RCC 7860 (cell line): ENCODE measurements around the gene HOXB1.
"Not testable (repeated sequence)": the region's sequence is repeated elsewhere in the genome, so short reads cannot be mapped to it uniquely, and the experiment has no call there.

Experiments
- DNase-seq: peaks from one replicate; pipeline ENCODE4 v3.0.0-alpha.2; 2015; ENCODE audit warnings: low spot score
- FAIRE-seq: peaks from 2 replicates; lab custom pipeline; 2012; peaks lifted over from hg19 to GRCh38; lab: Jason Lieb, UNC

Gene HOXB1

DNA sequence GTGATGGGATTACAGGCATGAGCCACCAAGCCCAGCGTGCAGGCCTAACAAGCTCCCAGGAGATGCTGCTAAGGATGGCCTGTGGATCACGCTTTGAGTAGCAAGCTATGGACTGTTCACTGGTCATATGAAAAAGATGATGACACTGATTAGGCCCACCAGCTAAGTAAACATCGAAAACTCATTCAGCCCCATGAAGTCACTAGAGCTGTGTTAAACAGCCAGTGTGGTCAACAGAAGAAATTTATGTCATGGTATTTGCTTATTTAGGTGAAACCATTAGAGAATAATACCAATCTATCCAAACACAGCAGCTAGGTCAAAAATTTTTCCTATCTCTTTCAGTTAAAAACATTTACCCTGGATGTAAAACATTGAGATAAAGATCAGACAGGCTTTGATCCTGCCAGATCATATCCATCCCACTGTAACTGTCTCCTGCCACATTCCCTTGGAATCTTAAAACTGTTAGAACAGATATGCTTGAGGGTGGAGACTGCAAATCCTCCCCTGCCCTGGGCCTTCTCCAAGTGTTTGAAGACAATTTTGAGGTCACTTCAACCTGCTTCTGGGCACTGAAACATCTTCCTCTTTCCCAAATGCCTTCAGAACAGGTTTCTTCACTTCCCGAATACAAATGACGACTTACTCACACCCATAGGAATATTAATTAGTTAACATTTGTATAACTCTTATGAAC is 30.9 kb downstream of the HOXB1 start:
- FAIRE-seq = no peak
- DNase-seq = no peak

DNA sequence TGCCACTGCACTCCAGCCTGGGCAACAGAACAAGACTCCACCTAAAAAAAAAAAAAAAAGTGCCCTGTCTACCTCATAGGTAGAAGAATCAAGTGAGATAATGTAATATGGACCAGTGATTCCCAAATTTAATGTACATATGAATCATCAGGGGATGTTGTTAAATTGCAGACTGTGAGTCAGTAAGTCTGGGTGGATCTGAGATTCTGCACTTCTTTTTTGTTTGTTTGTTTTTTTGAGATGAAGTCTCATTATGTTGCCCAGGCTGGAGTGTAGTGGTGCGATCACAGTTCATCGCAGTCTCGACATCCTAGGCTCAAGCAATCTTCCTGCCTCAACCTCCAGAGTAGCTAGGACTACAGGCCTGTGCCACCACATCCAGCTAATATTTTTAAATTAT is 31.6 kb downstream of the HOXB1 start:
- no peak for FAIRE-seq
- DNase-seq = peak; percentile 47

DNA sequence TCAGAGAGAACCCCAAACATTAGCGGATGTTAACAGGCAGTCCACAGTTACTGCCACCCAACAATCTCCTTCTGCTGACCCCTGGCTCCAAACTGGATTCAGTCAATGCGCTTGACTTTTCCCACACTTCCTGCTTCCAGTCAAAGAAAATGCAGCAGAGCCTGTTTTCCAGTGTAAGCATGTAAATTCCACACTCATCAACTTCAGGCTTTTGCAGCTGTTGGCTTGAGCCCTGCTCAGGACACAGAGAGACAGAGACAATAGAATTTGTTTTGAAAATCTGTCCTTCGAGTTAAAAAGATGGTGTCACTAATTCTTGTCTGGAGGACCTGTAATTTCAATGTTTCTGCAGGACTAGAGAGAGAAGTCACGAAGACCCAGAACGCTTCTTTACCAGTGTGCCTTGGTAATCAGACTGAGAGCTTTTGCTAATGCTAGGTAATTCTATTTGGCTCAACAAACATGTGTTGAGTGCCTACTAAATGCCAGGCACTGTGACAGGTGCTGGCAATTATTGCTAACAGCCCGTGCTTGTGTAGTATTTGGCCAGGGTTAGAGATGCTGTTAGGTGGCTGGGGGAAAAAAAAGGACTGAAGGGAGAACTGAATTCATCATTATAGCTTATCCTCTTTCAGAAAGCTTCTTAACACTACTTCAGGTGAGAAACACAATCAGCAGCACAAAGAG is 32.5 kb downstream of the HOXB1 start:
- DNase-seq (no peak), FAIRE-seq (no peak)

DNA sequence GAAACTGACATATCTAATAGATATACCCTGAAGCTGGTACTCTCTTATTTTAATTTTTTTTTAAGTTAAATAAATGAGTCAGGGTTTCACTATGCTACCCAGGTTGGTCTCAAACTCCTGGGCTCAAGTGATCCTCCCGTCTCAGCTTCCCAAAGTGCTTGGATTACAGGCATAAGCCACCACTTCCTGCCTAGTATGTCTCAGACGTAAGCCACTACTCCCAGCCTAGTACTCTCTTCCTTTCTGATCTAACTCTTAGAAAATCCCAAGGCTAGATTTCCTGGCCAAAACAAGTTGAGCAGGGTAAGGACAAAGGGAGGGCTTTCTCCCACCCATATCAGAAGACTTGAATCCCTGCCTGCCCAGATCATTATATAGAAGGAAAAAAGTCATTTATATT is 33.7 kb downstream of the HOXB1 start:
- FAIRE-seq (no peak), DNase-seq (peak; percentile 45)

DNA sequence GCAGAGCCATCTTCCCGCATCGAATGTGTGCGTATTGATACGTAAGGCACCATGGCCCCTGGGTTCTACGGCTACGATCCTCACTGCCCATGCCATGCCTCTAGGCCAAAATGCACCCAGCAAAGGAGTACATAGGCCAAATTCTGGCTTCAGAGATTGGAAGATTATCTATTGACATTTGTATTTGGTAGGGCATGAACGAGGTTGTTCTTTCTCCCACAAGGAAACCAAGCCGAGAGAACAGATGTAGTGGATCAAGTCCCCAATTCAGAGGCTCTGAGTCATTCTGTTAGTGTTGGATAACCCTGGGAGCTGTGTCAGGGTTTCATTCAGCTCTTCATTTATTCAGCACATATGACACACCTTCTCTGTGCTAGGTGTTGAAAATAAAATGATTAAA is 36.5 kb downstream of the HOXB1 start:
- FAIRE-seq (no peak), DNase-seq (no peak)

DNA sequence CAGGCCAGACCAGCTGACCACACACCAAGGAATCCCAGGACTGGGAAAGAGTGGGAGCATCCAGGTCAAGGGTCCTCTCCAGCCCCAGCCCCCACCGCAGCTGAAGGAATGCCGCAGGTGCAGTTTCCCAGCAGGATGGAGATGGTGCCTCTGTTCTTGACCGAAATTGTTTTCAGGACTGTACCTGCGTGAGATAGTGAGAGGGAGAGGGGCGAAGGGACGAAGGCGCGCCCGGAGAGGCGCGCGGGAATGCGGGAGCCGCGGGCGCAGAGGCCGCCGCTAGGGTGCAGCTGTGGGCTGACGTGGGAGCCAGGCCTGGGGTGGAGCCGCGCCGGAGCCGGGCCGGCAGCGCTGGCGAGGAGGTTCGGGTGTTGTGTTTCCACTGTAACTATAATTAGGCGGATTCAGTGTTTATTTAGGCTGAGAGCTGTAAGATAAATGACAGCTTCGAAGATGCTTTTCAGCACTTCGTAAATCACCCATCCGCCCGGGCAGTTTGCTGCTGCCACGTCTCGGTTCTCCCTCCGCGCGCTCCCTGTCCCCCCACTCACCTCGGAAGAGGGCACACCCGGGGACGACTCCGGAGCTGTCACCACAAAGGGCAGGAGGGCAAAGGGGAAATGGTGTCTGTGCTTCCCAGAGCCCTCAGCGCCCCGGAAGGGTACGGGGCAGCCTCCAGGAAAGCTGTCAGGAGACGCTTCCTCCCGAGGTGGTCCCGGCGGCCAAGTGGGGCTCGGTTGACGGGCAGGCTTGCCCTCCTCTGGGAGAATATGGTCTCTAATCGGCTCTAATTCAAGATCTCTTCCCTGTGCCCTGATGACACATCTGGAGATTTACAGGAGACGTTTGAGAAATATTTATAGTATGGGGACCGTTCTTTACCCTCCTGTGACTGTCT is 38.2 kb downstream of the HOXB1 start:
- no peak for FAIRE-seq
- peak; percentile 16 for DNase-seq

DNA sequence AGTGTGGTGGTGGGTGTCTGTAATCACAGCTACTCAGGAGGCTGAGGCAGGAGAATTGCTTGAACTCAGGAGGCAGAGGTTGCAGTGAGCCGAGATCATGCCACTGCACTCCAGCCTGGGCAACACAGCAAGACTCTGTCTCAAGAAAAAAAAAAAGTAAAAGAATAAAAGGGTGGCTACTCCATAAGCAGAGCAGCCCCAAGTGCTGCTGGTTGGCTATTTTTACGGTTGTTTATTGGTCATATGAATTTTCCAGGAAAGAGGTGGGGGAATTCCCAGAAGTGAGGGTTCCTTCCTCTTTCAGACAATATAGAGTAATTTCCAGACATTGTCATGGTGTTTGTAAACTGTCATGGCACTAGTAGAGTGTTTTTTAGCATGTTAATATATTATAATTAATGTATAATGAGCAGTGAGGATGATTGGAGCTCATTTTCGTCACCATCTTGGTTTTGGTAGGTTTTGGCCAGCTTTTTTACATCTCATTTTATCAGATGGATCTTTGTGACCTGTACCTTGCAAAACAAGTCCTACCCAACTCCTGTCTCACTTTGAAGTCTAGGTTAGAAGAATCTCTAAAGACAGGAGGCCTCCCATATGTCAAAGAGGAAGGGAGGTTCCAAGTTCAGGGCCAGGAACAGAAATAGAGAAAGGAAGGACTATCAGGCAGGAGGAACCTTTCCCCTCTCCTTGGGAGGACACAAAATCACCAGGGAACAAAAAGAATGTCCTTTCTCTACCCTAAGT is 39.1 kb downstream of the HOXB1 start:
- no peak for DNase-seq
- FAIRE-seq = no peak

DNA sequence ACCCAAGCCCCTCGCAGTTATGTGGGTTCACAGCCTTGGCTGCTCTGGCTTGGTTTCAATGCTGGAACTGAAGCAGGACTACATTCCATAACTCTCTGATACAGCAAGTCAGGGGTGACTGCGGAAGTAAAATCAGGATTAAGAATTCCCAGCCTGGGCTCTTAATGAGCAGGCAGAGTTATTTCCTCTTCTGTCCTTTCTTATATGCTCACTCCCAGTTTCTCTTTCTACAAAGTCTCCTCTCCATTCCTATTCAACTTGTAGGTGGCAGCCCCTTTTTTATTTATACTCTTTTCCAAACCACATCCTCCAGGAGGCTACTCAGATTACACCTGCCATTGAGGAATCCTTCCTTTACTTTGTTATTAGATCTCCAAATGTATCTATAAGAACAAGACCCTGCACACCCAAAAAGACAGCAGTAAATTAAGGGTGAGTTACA is 40.3 kb downstream of the HOXB1 start:
- DNase-seq = no peak
- no peak for FAIRE-seq

DNA sequence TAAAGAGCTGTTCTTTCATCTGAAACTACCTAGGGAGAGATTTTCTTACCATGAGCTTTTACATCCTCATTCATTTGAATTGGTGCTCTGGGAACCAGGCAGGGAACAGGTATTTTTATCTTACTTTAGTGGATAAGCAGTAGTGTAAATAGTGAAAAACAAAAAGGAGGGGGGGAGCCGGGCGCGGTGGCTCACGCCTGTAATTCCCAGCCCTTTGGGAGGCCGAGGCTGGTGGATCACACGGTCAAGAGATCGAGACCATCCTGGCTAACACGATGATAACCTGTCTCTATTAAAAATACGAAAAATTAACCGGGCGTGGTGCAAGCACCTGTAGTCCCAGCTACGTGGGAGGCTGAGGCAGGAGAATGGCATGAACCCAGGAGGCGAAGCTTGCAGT is 41.0 kb downstream of the HOXB1 start:
- FAIRE-seq = no peak
- no peak for DNase-seq

DNA sequence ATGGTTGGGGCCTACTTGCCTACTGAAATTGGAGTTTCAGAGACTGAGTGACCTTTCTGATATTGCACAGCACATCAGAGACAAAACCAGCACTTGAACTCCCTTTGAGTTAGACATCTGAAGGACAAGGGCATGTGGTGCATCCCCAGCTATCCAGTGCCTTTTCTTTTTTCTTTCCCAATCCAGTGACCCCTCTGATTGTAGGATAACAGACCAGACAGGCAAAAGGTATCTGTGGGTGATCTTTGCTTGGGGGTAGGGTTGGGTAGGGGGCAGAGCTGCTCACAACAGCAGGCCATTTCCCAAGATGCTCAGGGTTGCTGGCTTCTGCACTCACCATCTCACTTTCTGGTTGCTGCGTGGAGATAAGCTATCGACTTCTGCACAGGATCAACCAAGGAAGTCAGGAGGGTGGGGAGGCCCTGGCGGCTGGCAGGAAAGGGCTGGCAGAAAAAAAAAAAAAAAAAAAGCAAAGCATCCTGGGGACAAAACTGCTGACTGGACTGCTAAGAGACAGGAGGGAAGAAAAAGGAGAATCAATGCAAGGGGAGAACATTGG is 42.2 kb downstream of the HOXB1 start:
- FAIRE-seq = no peak
- peak; percentile 12 for DNase-seq

DNA sequence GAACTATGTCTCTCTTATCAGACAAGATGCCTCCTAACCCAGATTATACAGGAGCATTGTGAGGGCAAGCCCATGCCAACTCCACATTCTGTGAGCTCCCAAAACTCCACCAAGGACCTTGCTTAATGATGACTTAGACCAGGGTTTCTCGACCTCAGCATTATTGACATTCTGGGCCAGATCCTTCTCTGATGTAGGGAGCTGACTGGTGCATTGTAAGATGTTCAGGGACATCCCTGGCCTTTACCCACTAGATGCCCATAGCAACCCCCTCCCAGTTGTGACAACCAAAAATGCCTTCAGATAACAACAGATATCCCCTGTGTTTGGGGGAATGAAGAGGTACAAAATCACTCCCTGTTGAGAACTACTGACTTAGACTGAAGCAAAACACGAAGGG is 43.6 kb downstream of the HOXB1 start:
- no peak for FAIRE-seq
- DNase-seq = peak; percentile 44

DNA sequence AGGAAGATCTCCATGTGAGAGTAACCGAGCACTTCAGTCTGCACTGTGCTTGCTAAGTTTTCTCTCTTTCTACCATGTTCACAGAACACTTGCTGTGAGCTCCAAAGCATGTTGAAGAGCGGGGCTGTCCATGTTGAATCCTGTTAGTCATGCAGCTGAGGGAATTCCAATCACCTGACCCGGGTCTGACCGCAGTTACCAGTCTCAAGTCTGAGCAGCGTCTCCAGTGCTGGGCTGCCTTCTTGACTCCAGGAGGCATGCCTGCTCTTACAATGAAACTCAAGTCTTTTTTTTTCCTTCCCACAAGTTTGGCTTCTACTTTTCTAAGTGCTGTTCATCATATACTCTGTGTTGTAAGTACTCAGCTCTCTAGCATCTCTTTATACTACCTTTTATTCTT is 44.3 kb downstream of the HOXB1 start:
- FAIRE-seq (peak; percentile 95), DNase-seq (peak; percentile 94)

DNA sequence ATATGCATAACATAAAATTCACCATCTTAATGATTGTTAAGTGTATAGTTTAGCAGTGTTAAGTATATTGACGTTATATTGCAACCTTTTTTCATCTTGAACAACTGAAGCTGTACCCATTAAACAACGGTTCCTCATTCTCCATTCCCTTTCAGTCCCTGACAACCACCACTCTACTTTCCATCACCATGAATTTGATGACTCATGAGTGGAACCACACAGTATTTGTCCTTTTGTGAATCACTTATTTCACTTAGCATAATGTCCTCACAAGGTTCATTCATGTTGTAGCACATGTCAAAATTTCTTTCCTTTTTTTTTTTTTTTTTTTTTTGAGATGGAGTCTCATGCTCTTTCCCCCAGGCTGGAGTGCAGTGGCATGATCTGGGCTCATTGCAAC is 46.0 kb downstream of the HOXB1 start:
- DNase-seq = peak; percentile 91
- peak; percentile 95 for FAIRE-seq

DNA sequence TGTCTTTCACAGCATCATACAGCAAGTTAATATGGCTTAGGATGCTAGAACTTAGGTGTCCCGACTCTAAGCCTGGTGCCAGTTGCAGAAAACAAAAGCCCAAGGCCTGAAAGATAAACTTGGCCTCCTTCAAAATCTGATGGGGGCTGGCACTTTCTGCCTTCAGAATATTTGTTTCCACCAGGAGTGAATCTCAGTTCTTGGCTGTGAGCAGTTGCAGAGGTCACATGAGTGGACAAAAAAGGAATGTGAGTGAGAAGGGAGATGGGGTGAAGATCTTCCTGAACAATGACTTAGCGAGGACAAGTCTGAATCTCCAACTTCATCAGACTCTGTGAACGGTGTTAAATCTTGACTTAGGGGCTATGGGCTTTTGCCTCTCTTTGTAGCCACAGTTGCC is 46.6 kb downstream of the HOXB1 start:
- FAIRE-seq = no peak

DNA sequence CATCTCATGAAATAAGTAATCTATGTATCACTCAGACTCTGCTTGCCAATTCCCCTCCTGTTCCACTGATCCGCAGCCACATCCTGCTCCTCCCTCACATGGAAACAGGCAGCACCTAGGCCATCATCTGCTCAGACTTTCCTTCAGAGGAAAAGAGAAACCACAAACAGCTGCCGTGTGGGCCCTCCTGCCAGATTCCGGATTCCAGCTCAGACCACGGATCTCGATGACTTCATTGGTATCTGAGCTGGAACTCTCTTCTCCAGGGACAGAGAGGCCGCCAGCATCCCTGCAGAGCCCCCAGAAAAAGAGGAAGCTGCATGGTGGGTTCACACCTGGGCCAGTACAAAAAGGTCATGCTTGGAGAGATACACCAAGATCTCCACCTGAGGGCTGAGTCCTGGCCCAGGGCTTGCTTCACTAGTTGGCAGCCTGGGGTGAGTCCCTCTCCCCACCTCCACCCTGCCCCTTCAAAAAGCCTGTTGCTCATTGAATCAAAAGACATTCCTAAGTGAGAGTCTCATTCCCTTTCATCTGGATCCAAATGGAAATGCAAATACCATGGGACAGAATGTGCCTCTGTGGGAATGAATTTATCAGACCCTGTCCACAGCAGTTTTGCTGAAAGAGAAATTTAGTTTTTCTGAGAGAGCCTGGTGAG is 47.2 kb downstream of the HOXB1 start:
- DNase-seq = peak; percentile 99
- FAIRE-seq = peak; percentile 98

More for the DNA sequence above, 46.6 kb downstream of the HOXB1 start:
- DNase-seq = peak; percentile 74

DNA sequence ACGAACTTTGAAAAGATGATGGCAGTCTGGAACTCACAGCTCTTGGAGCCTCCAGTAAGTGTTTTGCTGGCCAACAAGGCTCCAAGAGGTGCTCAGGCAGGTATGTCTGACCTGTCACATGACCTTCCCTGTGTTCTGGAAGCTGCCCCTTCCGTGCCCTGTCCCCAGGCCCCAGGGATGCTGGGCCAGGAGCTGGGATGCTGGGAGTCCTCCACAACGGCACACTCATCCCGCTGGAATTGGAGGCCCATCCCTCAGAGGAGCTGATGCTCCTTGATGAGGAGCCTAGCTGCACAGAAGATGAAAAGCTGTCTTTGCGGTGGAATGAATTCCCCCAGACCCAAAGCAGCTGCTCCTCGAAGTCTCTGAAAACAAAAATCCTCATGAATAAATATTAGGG is 47.8 kb downstream of the HOXB1 start:
- FAIRE-seq (no peak), DNase-seq (no peak)

DNA sequence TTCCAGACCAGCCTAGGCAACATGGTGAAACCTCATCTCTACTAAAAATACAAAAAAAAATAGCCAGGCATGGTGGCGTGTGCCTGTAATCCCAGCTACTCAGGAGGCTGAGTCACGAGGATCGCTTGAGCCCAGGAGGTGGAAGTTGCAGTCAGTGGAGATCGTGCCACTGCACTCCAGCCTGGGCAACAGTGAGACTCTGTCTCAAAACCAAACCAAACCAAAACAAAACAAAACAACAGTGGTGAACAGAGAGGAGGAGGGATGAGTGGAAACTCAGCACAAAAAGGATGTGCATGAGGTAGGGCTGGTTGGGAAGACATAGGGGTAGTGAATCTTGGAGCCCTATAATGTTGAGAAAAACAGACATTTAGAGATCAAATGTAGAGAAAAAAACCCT is 48.5 kb downstream of the HOXB1 start:
- DNase-seq = peak; percentile 65
- not testable (repeated sequence) for FAIRE-seq

DNA sequence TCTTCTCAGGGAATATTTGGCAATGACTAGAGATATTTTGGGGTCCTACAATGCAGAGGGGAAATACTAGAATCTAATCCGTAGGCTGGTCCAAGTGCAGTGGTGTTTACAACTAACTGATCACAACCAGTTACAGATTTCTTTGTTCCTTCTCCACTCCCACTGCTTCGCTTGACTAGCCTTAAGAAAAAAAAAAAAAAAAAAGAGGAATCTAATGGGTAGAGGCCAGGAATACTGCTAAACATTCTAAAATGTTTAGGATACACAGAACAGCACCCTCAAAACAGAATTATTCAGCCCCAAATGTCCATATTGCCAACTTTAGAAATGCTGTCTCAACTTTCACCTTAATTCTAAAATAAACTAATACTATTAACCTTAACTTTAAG is 51.8 kb downstream of the HOXB1 start:
- peak; percentile 34 for FAIRE-seq
- no peak for DNase-seq
